ENCODE results near the gene EPHA4. TPM values are rescaled to one million over a fixed set of nuclear protein-coding genes. Genes with fewer than 3 reads are reported as not detected.

EPHA4 gene
- total and polyA plus RNA-seq, 4 donors: 0.43 to 2.3 (median 1.1) TPM

GRCh38 chr2:221501883-221502269 lies 70.2 kb downstream of the EPHA4 start:
- TF ChIP-seq TAF1 (conservative IDR thresholded peaks at IDR 0.05) (no peak), EGR1 (IDR thresholded peaks at IDR 0.05; ENCODE audit: low read depth in 2 of 2) (no peak), FOXA1 (IDR thresholded peaks at IDR 0.05) (no peak)
- no peaks in the 10 kb centered on the region for H3K4me1 ChIP-seq (ENCODE audit: control insufficient read depth in 4 of 4, insufficient read depth in 4 of 4, low read length in 3 of 4)
- DNase-seq (ENCODE audit: low spot score): no peak
- no peak overlapping the region for H3K4me3 ChIP-seq (ENCODE audit: low read depth in 1 of 3, low read length in 3 of 3)
- no peak overlapping the region for H3K9ac ChIP-seq (ENCODE audit: low read depth in 1 of 2, low read length in 2 of 2)
- H3K27ac ChIP-seq (ENCODE audit: low read depth in 1 of 2, low read length in 2 of 2): no peak overlapping the region
- H3K9me3 ChIP-seq (ENCODE audit: control insufficient read depth in 4 of 4, low read length in 3 of 4): no peaks in the 10 kb centered on the region
- H3K36me3 ChIP-seq (ENCODE audit: control insufficient read depth in 4 of 4, insufficient read depth in 3 of 4, low read depth in 1 of 4, low read length in 3 of 4): no peaks in the 10 kb centered on the region
- 64% methylated on average over 4 of the region's 4 CpGs for WGBS
- no peaks in the 10 kb centered on the region for H3K27me3 ChIP-seq (ENCODE audit: control insufficient read depth in 4 of 4, insufficient read depth in 4 of 4, low read length in 3 of 4)

- Histone ChIP-seq H3K27me3 (ENCODE audit: control insufficient read depth in 4 of 4, insufficient read depth in 4 of 4, low read length in 3 of 4) (no peaks in the 10 kb centered on the region), H3K4me3 (ENCODE audit: low read depth in 1 of 3, low read length in 3 of 3) (no peak overlapping the region), H3K9me3 (ENCODE audit: control insufficient read depth in 4 of 4, low read length in 3 of 4) (no peaks in the 10 kb centered on the region), H3K4me1 (ENCODE audit: control insufficient read depth in 4 of 4, insufficient read depth in 4 of 4, low read length in 3 of 4) (no peaks in the 10 kb centered on the region), H3K27ac (ENCODE audit: low read depth in 1 of 2, low read length in 2 of 2) (no peak overlapping the region), H3K9ac (ENCODE audit: low read depth in 1 of 2, low read length in 2 of 2) (no peak overlapping the region), H3K36me3 (ENCODE audit: control insufficient read depth in 4 of 4, insufficient read depth in 3 of 4, low read depth in 1 of 4, low read length in 3 of 4) (no peaks in the 10 kb centered on the region)
- WGBS: 73% methylated on average over 10 of the region's 10 CpGs
- no peak for TF ChIP-seq HNF4A (conservative IDR thresholded peaks at IDR 0.05)
- no peak for TF ChIP-seq CTCF (IDR thresholded peaks at IDR 0.05; ENCODE audit: low read depth, low read length, missing input control)
- TF ChIP-seq NR2F2 (IDR thresholded peaks at IDR 0.05): no peak
- DNase-seq (ENCODE audit: low spot score): no peak
These were observed 70.8 kb downstream of the EPHA4 start for GRCh38 chr2:221501210-221501882.

GRCh38 chr2:221500501-221501209 lies 71.4 kb downstream of the EPHA4 start:
- Histone ChIP-seq H3K36me3 (ENCODE audit: control insufficient read depth in 4 of 4, insufficient read depth in 3 of 4, low read depth in 1 of 4, low read length in 3 of 4) (no peaks in the 10 kb centered on the region), H3K4me3 (ENCODE audit: low read depth in 1 of 3, low read length in 3 of 3) (no peak overlapping the region), H3K27me3 (ENCODE audit: control insufficient read depth in 4 of 4, insufficient read depth in 4 of 4, low read length in 3 of 4) (no peaks in the 10 kb centered on the region), H3K9ac (ENCODE audit: low read depth in 1 of 2, low read length in 2 of 2) (no peak overlapping the region), H3K27ac (ENCODE audit: low read depth in 1 of 2, low read length in 2 of 2) (no peak overlapping the region), H3K4me1 (ENCODE audit: control insufficient read depth in 4 of 4, insufficient read depth in 4 of 4, low read length in 3 of 4) (no peaks in the 10 kb centered on the region), H3K9me3 (ENCODE audit: control insufficient read depth in 4 of 4, low read length in 3 of 4) (no peaks in the 10 kb centered on the region)
- TF ChIP-seq FOXA1 (IDR thresholded peaks at IDR 0.05) (no peak), NR2F2 (IDR thresholded peaks at IDR 0.05) (no peak), EGR1 (IDR thresholded peaks at IDR 0.05; ENCODE audit: low read depth in 2 of 2) (no peak), FOXA2 (IDR thresholded peaks at IDR 0.05) (no peak), HNF4G (IDR thresholded peaks at IDR 0.05) (no peak), HNF4A (conservative IDR thresholded peaks at IDR 0.05) (no peak), TAF1 (conservative IDR thresholded peaks at IDR 0.05) (no peak), MAX (IDR thresholded peaks at IDR 0.05) (no peak), CTCF (IDR thresholded peaks at IDR 0.05; ENCODE audit: low read depth, low read length, missing input control) (no peak), GABPA (IDR thresholded peaks at IDR 0.05 in 1 of 2, conservative IDR thresholded peaks at IDR 0.05 in 1 of 2) (no peak), REST (IDR thresholded peaks at IDR 0.05) (no peak), JUND (IDR thresholded peaks at IDR 0.05) (no peak), ZBTB33 (IDR thresholded peaks at IDR 0.05) (no peak), RAD21 (IDR thresholded peaks at IDR 0.05) (no peak), YY1 (IDR thresholded peaks at IDR 0.05) (no peak), RXRA (IDR thresholded peaks at IDR 0.05) (no peak)
- no peak for DNase-seq (ENCODE audit: low spot score)
- WGBS: 84% methylated on average over 6 of the region's 6 CpGs

All from liver (tissue), 9 donors.